DMS53 treated with DMSO at 0.1 percent for 48 hours (cell line): Measurements from ENCODE around the gene CNTNAP2.
"Not testable (repeated sequence)": the region's sequence is repeated elsewhere in the genome, so short reads cannot be mapped to it uniquely, and the experiment has no call there.

Source experiments
- DNase-seq: peaks from one replicate; lab custom pipeline; 2025; ENCODE audit not compliant: unreplicated experiment; lab: John Stamatoyannopoulos, UW

Gene CNTNAP2

GRCh38 chr7:148304456-148304855, 2187.9 kb downstream of the CNTNAP2 start:
- no peak for DNase-seq

DNA sequence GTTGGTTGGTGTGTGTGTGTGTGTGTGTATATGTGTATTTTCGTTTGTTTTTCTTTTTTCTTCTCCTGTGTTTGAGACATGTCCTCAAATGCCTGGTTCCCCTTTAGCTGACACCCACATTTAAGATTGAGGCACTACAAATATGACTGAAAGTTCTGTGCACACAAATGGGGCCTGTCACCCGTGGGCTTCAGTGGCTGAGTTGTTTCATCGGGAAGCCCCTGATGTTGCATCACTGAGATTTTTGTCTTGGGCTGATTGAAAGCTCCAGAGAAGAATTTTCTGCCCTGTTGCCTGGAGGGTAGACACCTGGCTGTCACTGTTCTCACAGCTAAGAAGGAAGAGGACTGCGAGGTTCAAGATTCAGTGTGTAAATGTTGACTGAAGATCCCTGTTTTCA, 2190.2 kb downstream of the CNTNAP2 start:
- DNase-seq = no peak

DNA sequence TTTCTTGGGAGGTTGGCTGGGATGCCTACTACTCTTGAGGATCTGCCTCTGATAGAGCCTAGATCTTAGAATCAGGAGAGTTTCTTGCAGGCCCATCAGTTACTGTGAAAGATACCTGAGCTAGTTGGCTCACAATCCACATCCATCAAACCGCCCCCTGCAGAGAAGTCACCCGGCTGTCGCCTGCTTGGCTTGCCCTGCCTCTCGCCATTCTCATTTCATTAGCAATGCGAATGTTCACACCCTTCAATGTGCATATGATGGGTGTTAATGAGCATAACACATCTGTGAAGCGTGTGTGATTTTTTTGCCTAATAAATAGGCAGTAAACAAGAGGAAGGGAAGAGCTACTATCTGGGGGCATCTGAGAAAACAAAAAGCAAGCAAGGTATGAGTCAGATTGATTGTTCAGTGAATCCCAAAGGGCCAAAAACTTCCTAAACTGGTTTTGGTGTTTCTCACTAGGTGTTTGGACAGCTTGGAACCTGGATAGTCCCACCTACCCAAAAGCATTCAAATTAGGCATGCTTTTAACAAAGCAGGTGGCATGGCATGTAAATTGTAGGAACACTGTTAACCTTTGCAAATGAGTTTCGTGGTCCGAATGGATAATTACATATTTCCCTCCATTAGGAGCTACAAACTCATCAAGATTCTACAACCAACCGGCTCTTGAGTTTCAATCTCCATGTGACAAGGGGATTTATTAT, 2201.7 kb downstream of the CNTNAP2 start:
- DNase-seq = no peak

DNA sequence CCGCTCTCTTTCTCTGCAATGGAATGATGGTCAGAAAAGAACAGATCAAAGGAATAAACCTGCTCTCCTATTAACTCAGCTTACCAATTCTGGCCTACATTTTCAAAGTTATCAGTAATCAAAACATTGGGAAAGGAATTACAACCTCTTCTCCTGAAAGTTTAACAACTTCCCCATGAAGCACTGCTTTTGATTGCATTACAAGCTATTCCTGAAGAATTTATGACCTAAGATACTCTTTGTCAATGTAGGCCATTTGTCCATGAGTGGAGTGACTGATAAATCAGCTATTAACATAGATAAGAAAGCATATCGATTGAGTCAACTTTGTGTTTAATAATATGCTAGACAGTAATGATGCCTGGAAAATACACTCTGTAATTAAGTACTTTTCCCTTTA, 2202.2 kb downstream of the CNTNAP2 start:
- DNase-seq = no peak

DNA sequence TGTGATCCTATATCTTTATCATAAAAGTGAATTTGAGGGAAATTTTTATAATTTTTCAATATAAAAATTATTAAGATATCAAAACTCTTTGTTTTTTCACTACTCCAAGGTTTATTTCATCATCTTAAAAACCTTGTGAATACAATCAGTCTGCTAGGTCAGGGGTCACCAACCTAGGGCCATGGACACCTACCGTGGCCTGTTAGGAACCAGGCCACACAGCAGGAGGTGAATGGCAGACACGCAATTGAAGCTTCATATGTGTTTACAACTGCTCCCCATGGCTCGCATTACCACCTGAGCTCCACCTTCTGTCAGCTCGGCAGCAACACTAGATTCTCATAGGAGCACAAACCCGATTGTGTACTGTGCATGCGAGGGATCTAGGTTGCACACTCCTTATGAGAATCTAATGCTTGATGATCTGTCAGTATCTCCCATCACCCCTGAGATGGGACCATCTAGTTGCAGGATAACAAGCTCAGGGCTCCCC, 2202.8 kb downstream of the CNTNAP2 start:
- DNase-seq = no peak

DNA sequence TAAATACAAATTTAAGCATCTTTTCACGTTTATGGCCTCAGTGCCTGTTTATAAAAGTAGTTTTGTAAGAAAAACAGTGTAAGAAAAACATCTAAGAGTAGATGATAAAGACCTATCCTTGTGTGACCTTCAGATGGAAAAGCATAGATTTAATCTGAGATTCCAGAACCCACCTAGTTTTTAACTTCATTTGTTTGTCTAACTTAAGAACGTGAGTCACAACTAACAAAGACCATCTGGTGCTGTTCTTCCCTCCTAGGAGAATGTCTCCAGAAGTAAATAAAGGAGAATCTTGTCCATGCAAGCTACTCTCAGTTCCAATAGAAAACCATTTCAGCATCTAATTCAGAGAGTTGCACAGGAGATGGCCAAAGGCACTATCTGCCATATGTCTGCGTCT, 2208.6 kb downstream of the CNTNAP2 start:
- no peak for DNase-seq

DNA sequence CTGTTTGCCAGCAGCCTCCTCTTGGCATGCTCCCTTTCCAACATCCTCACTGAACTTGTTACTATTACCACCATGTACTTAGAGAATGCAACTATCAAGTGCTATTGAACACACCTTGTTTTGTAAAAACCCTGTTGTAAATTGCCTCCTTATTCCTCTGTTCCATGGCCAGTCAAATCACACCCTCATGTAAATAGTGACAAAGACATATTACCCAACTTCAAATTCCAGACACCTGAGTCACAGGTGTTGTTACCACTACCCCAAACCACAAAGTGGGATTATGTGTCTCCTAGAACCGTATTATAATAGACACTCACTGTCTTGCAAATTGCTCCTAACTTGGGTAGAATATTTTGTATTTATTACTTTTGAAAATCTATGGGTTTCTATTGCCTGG, 2210.8 kb downstream of the CNTNAP2 start:
- DNase-seq = no peak

- no peak for DNase-seq
Observed at GRCh38 chr7:148328906-148329305, 2212.3 kb downstream of the CNTNAP2 start.

GRCh38 chr7:148330124-148330818, 2213.7 kb downstream of the CNTNAP2 start:
- DNase-seq = no peak

- DNase-seq = no peak
Observed at GRCh38 chr7:148330822-148331221, 2214.2 kb downstream of the CNTNAP2 start.

DNA sequence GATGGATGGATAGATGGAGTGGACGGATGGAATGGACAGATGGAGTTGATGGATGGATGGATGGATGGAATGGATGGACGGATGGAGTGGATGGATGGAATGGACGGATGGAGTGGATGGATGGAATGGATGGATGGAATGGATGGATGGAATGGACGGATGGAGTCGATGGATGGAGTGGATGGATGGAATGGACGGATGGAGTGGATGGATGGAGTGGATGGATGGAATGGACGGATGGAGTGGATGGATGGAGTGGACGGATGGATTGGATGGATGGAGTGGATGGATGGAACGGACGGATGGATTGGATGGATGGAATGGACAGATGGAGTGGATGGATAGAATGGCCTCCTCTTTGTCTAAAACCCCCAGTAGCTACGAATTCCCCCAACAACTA, 2214.9 kb downstream of the CNTNAP2 start:
- not testable (repeated sequence) for DNase-seq

DNA sequence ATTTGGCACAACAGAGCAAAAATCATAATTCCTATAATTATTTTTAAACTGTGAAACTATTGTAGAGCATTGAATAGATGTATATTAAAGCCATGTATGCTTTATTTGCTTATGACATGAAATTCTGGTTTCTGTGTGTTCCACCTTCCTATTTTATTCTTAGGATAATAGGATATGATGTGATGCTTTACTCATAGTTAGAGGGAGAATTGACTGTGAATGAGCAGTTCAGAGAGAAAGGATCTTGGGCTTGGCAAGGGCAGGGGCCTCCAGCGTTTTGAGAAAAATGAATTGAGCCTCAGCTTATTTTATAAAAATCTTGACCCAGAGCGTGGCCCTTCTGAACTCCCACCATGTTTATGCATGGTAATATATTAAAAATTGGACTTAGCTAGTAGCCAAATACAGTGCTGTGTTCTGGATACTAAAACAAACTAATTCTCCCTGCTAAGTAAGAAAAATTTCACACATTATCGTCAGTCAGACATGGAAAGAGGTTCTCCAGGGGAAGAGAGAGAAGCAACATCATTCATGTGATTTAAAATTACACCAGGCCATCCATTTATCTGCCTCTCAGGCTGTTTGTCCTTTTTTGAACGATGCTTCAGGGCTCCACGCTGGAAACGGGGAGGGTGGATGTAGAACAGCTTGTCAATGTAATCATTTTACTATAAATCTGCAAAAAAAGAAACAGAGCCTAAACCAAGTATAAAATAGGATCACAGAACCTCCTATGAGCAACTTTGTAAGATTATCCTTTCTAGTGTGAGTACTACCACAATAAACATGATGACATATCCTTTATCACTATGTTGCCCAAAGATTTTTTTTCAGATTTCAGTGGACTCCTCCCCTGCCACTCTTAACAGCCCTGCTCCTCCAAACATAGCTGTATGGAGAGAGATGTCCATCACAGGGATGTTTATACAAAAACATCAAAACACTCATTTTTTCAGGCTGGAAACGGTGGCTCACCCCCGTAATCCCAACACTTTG, 2215.9 kb downstream of the CNTNAP2 start:
- DNase-seq = no peak

DNA sequence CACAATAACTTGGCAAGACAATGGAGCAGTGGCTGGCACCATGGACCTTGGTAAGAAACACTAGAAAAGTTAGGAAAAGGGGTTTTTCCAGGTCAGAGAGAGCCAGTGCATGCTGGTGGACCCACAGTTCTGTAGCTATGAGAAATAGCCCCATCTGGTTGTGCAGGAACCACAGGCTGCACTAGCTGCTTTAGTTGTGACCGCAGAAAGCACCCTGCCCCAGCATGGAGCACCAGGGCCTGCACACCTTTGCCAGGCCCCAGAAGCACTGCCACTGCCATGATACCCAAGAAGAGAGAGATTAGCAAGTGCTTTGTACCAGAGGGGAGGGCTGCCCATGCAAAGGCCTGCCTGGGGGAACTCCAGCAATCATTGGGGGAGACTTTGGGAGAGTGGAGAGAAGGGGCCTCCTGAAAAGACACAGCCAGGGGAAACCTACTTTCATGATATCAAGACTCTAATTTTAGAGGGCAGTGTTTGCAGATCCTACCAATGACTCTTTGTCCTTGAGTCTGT, 2217.9 kb downstream of the CNTNAP2 start:
- DNase-seq = no peak

GRCh38 chr7:148334959-148335577, 2218.5 kb downstream of the CNTNAP2 start:
- peak; percentile 6 for DNase-seq

- no peak for DNase-seq
Observed at GRCh38 chr7:148335790-148336189, 2219.2 kb downstream of the CNTNAP2 start.

DNA sequence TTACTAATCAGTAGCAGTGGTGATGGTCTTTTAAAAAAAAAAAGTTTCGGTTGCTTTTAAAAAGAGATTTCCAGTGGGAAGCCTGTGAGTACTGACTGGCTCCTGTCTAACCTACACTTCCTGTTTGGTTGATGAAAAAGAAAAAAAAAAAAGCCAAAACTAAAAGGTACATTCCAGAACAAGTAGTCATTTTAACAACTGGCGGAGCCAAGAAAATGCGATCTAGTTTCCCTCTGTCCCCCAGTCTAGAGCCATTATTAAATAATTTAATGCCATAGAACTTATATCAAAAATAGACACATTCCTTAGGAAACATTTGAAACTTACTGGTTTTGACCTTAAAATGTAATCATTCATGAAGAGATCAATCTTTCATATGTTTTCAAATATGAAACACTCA, 2219.8 kb downstream of the CNTNAP2 start:
- DNase-seq = no peak

GRCh38 chr7:148337246-148337965, 2220.8 kb downstream of the CNTNAP2 start:
- DNase-seq = no peak

GRCh38 chr7:148337995-148338747, 2221.6 kb downstream of the CNTNAP2 start:
- DNase-seq = no peak
